ENCODE measurements around the gene SIRPB1.
"Not testable (repeated sequence)": the region's sequence is repeated elsewhere in the genome, so short reads cannot be mapped to it uniquely, and the experiment has no call there.

SIRPB1 gene

DNA sequence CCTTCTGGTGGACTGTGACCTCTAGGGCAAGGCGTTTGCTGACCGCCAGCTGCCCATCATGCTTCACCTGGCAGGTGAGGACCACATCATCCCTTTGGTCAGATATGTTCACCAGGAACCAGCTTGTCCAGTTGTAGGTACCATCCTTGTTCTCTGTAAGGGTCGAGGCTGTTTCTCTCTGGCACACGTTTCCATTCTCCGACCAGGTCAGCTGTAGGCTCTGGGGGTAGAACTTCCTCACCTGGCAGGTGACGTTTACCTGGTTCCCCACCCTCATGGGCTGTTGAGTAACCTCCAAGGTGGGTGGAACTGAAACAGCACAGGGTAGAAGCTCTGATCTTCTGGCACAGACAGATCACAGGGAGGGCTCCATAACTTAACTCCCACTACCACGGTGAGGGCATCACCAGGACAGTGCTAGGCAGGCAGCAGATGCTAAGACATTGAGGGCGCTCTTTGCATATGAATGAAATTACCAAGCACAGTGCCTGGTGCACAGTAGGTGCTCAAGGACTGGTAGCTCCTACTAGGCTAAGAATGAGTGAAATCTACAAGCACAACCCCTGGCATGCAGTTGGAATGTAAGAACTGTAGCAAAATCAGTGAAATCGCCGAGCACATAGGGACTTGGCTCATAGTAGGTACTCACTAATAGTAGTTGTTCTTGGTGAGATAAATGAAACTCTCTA is 15.6 kb upstream of the SIRPB1 start:
- DNase-seq = no peak

- no peak for DNase-seq
Observed at GRCh38 chr20:1633535-1633934, 13.7 kb upstream of the SIRPB1 start.

DNA sequence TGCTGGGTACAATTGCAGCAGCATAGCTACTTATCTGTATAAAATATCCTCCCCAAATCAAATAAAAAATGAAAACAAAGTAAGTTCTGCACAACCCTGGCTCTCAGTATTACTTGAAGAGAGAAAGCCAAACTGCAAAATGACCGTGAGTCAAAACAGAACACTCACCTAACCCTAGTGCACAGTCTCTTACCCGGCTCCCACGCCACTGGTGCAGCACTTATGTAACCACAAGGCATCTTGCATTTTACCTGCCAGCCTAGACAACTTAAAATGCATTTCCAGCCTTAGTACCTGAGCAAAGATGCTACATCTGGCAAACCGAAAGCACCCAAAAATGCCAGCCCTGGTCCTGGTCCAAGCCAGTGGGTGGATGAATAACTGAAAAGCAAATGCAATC is 12.4 kb upstream of the SIRPB1 start:
- peak; percentile 59 for DNase-seq

- DNase-seq = no peak
Observed at GRCh38 chr20:1631309-1632151, 11.7 kb upstream of the SIRPB1 start.

GRCh38 chr20:1630186-1630585 is 10.4 kb upstream of the SIRPB1 start:
- DNase-seq = no peak

- no peak for DNase-seq
Observed at GRCh38 chr20:1629321-1629720, 9.5 kb upstream of the SIRPB1 start.

DNA sequence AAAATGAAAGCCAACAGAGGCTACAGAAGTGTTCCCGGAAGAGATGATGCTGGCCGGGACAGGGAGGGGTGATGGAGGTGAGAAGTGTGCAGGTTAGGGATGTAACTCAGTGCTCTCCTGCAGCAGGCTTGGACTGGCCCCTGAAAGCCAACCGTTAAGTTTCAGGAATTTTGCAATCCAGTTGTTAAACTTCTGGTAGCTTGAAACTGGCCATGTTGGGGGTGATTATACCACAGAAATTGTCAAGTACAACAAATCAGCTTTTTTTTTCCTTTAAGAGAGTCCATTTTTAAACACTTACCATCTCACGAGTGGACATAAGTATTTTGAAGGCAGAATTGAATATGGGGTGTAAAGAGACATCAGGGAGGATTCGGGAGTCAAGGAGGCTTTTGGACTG is 8.8 kb upstream of the SIRPB1 start:
- no peak for DNase-seq

DNA sequence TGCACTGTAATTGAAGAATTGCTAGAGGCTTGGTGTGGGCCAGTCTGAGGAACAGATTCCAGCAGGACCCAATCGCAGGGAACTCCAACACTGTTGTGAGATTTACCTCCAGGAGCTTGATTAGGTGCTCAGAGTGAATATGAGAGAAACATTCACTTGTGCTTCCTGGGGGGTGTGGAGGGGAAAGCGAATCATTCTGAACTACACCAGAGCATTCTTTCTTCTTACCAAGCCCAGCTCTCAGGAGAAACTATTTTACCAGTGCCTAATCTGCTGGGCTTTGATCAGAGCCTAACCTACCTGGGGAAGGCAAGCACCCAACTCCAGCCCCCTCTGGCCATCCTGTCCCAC is 7.4 kb upstream of the SIRPB1 start:
- no peak for DNase-seq

DNA sequence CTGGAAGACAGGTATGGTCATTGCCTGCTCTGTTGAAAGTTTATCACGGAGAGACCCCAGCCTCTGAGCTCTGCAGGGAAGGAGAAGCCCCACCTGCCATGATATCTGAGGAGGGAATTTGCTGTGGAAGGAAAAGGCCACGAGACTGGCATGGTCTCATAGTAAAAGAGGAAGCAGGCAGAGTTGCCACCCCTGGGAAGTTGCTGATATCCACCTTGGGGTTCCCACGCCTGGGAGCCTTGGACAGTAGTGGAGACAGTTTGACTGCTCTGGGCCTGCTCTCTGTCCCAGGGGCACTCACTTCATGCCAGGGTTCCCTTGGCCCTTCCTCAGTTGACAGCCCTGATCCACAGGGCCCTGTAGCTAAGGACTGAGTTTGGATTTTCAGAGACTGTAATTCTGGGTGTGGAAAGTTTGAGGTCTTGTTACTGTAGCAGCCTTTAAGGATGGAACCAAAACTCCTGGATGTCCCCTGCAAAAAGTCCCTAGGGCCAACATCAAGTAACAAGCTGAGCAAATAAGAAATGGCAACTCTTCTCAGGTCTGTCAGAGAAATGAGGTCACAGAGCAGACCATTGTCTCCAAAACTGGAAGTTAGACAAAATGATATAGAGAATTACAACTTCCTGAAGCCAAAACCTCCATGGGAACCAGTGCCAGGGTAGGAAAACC is 6.9 kb upstream of the SIRPB1 start:
- DNase-seq = no peak

DNA sequence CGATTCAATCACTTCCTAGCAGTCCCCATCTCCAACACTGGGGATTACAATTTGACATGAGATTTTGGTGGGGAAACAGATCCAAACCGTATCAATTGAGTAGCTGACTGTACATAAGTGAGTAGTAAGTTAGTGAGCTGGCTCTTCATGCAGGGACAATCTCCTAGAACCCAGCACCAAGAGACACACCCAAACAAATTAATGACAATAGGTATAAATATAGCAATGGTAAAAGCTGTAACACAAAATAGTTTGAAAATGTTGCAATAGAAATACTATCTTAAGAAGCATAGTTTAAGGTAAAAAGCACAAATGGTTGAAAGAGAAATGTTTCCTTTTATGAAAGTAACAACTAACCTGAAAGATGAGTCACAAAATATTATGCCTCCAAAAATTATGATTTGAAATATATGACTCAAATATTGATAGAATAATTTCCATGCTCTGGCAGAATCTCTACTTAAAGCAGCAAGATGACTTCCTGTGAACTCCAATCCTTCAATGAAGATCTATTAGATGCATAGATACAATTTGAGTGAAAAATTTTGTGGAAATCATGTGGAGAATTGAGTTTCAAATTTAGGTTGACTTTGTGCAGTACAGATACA is 5.4 kb upstream of the SIRPB1 start:
- no peak for DNase-seq

GRCh38 chr20:1623501-1624205 is 3.8 kb upstream of the SIRPB1 start:
- DNase-seq = no peak

- DNase-seq = no peak
Observed at GRCh38 chr20:1622450-1622849, 2.6 kb upstream of the SIRPB1 start.

- no peak for DNase-seq
Observed at GRCh38 chr20:1621316-1621715, 1.5 kb upstream of the SIRPB1 start.

GRCh38 chr20:1618954-1619540 is 762 bp downstream of the SIRPB1 start:
- DNase-seq = no peak

GRCh38 chr20:1618479-1618878 is 1.3 kb downstream of the SIRPB1 start:
- DNase-seq = no peak

- DNase-seq = no peak
Observed at GRCh38 chr20:1616858-1617434, 2.9 kb downstream of the SIRPB1 start.

GRCh38 chr20:1610404-1610803 is 9.4 kb downstream of the SIRPB1 start:
- DNase-seq = not testable (repeated sequence)

DNA sequence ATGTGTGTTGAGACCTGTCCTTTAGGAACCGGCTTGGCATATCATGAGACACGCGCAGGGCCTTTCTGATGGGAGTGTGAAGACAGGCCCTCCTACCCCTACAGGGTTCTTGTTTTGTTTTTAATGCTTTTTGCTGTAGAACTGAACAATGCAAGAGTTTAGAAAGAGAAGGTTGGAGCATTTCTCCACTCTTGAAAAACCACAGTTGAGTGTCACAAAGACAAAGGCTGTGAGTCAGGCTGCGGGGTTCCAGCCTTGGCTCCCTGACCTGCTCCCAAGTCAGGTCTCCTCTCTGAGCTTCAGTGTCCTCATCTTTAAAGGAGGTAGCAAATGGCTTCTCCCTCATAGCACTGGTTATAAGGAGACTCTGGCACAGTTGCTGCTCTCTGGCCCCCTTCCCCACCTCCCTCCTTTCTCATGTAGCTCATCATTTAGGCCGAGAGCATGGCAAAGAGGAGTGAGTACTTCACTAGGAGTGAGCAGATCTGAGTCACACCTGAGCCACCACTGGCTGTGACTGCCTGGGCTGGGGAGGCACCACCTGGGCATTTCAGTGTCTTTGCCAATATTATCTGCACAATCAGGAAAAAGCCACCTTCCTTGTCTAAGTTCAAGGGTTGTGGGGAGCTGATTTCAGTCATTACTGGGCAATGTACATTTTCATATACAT is 11.0 kb downstream of the SIRPB1 start:
- DNase-seq = not testable (repeated sequence)

GRCh38 chr20:1600736-1601135 is 19.1 kb downstream of the SIRPB1 start:
- DNase-seq = no peak

DNA sequence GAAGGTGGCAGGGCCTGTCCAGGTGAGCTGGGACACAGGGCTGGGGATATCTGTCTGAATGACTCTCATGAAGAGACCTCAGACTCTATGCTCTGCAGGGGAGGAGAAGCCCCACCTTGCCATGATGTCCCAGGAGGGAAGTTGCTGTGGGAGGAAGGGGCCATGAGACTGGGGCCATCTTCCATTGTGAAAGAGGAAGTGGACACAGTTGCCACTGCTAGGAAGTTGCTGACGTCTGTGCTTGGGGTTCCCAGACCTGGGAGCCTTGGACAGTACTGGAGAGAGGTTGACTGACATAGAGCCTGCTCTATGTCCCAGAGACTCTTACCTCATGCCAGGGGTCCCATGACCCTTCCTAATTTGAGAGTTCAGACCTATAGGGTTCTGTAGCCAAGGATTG is 24.5 kb downstream of the SIRPB1 start:
- DNase-seq = no peak

Data from stimulated activated CD4-positive, alpha-beta T cell treated with anti-CD3 and anti-CD28 coated beads, Interleukin-4, amount 100 ng/mL, for 1 hour (primary cell).